ENCODE results near the gene RALGPS2.

Gene RALGPS2

DNA sequence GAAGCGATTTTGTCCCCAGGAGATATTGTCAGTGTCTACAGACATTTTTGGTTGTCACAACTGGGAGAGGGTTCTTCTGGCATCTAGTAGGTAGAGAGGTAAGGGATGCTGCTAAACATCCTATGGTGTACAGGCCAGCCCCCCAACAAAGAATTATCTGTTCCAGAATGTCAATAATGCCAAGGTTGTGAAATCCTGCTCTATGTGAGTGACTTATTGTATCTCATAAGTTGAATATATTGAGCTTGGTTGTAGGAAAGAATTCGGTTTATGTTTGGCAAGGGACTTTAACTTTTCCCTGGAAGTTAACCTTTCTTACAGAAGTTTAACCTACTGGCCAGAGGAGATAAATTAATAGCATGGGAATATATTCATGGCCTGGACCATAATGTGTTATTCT, 198.5 kb downstream of the RALGPS2 start:
- H3K27me3 Mint-ChIP-seq: no peaks in the 10 kb centered on the region
- ATAC-seq: no peak
- no peaks in the 10 kb centered on the region for H3K9me3 Mint-ChIP-seq
- H3K27ac Mint-ChIP-seq: no peak overlapping the region
- peaks cover 36% of the 10 kb centered on the region for H3K36me3 Mint-ChIP-seq
- no peak overlapping the region for H3K4me3 Mint-ChIP-seq
- peaks cover 50% of the 10 kb centered on the region for H3K4me1 Mint-ChIP-seq

DNA sequence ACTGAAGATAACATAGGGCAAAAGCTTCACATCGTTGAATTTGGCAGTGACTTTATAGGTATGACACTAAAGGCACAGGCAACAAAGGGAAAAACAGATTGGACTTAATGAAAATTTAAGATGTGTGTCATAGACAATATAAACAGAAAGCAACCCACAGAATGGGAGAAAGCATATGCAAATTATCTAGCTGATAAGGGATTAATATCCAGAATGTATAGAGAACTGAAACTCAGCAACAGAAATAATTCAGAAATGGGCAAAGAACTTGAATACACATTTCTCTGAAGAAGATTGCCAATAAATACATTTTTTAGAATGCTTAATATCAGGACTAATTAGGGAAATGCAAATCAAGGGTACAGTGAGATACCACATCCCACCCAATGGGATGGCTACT, 201.0 kb downstream of the RALGPS2 start:
- Mint-ChIP-seq H3K36me3 (peaks cover 29% of the 10 kb centered on the region), H3K27me3 (no peaks in the 10 kb centered on the region)
- peak; percentile 63 for ATAC-seq

DNA sequence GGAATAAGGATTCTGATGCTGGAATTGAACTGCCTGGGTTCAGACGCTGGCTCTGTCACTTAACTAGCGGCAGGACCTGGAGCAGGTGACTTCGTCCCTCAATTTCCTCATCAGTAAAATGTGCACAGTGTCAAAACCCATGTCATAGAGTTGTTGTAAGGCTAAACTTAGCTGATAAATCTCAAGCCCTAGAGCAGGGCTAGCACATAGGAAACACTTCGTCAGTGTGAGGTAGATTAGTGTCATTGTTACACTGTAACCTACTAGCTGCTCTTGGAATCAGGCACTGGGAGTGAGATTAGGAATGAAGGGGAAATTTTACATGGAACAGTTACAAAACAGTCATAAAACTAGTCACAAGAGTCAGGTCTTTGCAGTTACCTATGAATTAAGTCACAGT, 202.0 kb downstream of the RALGPS2 start:
- ATAC-seq: no peak
- H3K27ac Mint-ChIP-seq: peak overlapping the region; percentile 51
- H3K4me3 Mint-ChIP-seq: no peak overlapping the region
- H3K4me1 Mint-ChIP-seq: peaks cover 77% of the 10 kb centered on the region
- H3K9me3 Mint-ChIP-seq: no peaks in the 10 kb centered on the region
- H3K36me3 Mint-ChIP-seq: peaks cover 29% of the 10 kb centered on the region
- no peaks in the 10 kb centered on the region for H3K27me3 Mint-ChIP-seq

More for the DNA sequence above, 201.0 kb downstream of the RALGPS2 start:
- H3K4me3 Mint-ChIP-seq: no peak overlapping the region
- H3K4me1 Mint-ChIP-seq: peaks cover 67% of the 10 kb centered on the region
- H3K9me3 Mint-ChIP-seq: no peaks in the 10 kb centered on the region
- H3K27ac Mint-ChIP-seq: peak overlapping the region; percentile 51

DNA sequence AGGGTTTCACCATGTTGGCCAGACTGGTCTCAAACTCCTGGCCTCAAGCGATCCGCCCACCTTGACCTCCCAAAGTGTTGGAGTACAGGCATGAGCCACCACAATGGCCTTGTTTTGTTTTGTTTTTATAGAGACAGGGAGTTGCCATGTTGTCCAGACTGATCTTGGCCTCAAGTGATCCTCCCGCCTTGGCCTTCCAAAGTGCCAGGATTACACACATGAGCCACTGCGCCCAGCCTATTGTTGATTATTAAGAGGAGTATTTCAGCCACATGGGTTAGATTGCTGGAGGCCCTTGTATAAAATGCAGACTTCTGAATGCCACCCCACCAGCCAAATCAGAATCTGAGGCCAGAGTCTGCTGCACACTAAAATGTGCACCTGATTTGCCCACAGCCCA, 203.0 kb downstream of the RALGPS2 start:
- no peak for ATAC-seq
- Mint-ChIP-seq H3K36me3 (peaks cover 19% of the 10 kb centered on the region), H3K9me3 (no peaks in the 10 kb centered on the region), H3K4me3 (no peak overlapping the region), H3K27ac (peak overlapping the region; percentile 32), H3K4me1 (peaks cover 79% of the 10 kb centered on the region), H3K27me3 (no peaks in the 10 kb centered on the region)

DNA sequence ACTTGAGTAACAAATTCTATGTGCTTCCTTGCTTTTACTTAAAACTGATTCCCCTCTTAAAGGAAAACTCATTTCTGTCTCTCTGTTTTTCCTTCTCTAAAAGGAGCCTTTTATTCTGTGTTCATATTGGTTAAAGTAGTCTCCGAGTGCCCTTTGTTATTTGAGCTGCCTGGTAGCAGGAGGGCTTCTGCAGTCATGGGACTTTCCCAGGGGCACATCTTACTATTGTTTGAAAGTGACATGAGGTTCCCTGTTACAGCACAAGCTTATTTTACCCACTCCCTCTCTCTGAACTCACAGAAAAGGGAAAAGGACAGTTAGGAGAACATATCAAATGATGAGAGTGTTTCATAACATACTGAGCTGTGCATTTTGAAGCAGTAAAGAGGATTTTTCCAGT, 203.9 kb downstream of the RALGPS2 start:
- H3K27me3 Mint-ChIP-seq: no peaks in the 10 kb centered on the region
- H3K27ac Mint-ChIP-seq: peak overlapping the region; percentile 68
- H3K4me1 Mint-ChIP-seq: peaks cover 88% of the 10 kb centered on the region
- peaks cover 10% of the 10 kb centered on the region for H3K36me3 Mint-ChIP-seq
- peak; percentile 80 for ATAC-seq
- no peak overlapping the region for H3K4me3 Mint-ChIP-seq
- no peaks in the 10 kb centered on the region for H3K9me3 Mint-ChIP-seq

DNA sequence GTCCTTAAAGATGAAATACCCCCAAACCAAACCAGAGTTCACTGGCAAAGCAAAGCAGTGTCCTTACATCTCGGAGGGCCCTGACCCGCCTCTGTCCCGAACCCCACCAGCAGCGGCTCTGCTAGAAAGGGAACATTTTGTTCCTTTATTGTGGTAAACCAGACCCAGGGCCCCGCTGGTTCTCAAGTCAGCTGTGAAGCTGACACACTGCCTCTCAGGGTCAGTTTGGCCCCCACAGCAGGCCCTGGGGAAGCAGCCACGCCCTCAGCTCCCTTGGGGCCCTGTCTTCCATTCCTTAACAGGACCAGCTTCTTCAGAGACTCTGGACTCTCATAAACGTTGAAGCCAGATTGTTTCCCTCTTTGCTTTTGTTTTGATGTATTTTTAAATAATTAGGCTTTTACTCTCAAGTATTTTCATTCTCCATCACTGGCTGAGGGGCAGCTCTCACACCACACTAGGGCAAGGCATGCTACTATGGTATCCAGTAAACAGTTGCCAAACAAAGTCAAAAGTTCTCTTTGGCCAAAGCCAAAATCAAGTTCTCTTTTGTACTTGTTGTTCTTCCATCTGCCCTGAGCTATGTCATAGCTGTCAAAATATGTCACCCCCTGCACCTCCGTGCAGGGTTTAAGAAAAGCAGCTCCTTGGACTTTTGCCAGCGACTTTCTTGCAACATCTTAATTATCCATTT, 207.0 kb downstream of the RALGPS2 start:
- peak; percentile 48 for ATAC-seq
- H3K4me1 Mint-ChIP-seq: peaks cover 73% of the 10 kb centered on the region

DNA sequence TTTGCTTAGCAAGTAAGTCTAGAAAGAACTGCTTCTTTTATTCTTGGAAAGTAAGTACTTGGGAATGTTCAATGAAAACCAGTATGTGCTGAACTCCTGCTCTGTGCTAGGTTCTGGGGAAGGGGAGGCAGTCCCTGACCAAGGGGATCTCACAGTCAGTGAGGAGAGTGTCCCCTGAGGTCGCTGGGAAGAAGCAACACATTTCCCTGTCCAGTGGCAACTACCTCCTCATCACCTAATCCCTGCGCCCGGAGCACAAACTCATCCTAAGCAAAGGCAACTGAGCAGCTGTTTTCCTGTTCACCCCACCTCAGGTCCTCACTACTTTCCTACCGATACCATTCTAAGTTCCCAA, 207.5 kb downstream of the RALGPS2 start:
- Mint-ChIP-seq H3K27ac (peak overlapping the region; percentile 78), H3K36me3 (no peaks in the 10 kb centered on the region), H3K27me3 (no peaks in the 10 kb centered on the region), H3K4me1 (peaks cover 70% of the 10 kb centered on the region), H3K9me3 (no peaks in the 10 kb centered on the region), H3K4me3 (no peak overlapping the region)
- ATAC-seq: no peak

More for the DNA sequence above, 207.0 kb downstream of the RALGPS2 start:
- Mint-ChIP-seq H3K9me3 (no peaks in the 10 kb centered on the region), H3K4me3 (no peak overlapping the region), H3K27me3 (no peaks in the 10 kb centered on the region), H3K36me3 (no peaks in the 10 kb centered on the region), H3K27ac (peak overlapping the region; percentile 78)

DNA sequence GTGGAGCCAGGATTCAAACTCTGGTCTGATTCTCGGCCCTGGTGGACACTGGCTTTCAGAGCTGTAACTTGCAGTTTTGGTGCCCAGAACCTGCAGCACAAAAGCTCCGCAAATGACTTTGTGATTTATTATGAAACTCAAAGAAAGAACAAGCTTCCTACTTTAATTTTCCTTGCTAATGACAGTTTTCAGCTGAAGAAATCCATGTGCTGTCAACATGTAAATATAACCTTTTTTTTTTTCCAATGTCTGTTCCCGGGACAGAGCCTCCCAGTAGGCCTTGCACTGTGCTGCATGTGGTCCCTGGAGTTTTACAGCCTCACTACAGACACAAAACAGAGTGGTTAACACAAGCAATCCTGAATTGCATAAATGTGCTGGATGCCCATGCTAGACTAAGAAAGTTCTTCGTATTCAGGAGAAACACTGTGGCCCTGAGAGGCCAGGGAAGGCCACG, 208.1 kb downstream of the RALGPS2 start:
- Mint-ChIP-seq H3K4me1 (peaks cover 66% of the 10 kb centered on the region), H3K4me3 (no peak overlapping the region), H3K27ac (peak overlapping the region; percentile 56), H3K9me3 (no peaks in the 10 kb centered on the region), H3K27me3 (no peaks in the 10 kb centered on the region), H3K36me3 (no peaks in the 10 kb centered on the region)
- no peak for ATAC-seq

DNA sequence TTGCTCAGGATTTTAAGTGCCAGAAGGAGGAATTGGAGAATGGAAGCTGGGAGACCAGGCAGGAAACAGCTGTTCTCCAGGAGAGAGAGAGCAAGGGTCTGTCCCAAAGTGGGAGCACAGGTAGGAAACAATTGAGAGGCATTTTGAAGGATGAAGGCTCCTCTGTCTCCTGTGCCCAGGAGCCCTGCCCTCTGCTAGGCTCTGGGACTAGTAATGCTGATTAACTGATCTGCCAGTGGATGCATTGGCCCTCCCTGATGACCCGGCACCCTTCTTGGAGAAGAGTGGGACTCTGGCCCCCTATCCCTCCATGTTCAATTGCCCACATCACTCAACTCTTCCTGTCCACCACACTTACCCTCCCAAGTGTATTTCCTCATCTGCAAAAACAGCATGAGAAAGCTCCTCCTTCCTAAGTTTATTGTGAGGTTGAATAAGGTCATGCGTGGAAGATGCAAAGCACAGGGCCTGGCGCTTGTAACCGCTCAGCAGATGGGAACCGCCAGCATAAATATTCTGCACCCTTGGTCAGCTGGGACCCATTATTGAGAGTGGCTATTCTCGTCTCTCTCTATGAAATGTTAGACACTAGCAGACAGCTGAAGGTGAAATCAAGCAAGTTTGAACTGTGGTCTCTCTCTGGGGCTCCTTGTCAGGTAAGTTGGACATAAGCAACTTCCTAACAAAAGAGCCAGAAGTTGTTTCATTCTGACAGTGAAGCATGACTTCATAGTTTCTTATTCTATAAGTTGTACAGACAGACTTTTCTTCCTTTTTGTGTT, 208.9 kb downstream of the RALGPS2 start:
- Mint-ChIP-seq H3K9me3 (no peaks in the 10 kb centered on the region), H3K4me1 (peaks cover 58% of the 10 kb centered on the region), H3K27ac (peak overlapping the region; percentile 56), H3K36me3 (no peaks in the 10 kb centered on the region), H3K4me3 (no peak overlapping the region), H3K27me3 (no peaks in the 10 kb centered on the region)
- ATAC-seq: no peak

DNA sequence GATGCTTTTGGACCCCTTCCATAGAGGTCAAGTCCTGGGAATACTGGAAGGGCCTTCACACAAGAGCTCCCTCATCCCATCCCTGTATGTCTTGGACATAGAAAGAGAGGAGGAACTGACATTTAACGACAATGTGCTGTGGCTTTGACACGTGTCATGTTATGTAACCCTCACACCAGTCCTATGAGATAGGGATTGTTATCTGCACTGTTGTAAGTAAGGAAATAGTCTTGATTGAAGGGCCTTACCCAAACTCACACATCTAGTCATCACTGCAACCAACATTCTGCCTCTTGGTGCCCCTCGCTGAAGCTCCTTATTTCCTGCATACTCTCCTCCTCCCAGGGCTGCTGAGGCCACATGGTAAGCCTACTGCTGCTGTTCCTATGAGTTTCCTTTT, 209.5 kb downstream of the RALGPS2 start:
- Mint-ChIP-seq H3K4me1 (peaks cover 52% of the 10 kb centered on the region), H3K4me3 (no peak overlapping the region)
- no peak for ATAC-seq

DNA sequence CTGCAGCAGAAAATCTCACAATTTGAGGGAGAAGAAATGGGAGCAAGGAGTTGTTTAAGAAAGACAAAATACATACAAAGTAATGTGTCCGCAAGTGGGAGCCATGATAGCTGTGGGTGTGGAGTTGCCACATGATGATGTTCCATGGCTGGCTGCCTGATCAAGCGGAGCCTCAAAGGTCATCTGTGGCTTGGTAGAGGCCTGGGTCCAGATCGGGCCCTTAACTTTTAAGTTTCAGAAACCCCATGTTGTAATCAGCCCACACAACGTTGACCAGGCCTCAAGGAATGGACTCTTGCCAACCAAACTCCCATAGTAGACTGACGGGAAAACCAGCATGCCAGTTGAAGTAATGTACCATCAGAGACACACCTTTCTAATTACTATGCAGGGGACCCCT, 210.6 kb downstream of the RALGPS2 start:
- H3K27ac Mint-ChIP-seq: no peak overlapping the region
- ATAC-seq: no peak
- H3K27me3 Mint-ChIP-seq: no peaks in the 10 kb centered on the region
- H3K4me3 Mint-ChIP-seq: no peak overlapping the region
- H3K9me3 Mint-ChIP-seq: no peaks in the 10 kb centered on the region
- H3K36me3 Mint-ChIP-seq: no peaks in the 10 kb centered on the region
- H3K4me1 Mint-ChIP-seq: peaks cover 43% of the 10 kb centered on the region

More for the DNA sequence above, 209.5 kb downstream of the RALGPS2 start:
- Mint-ChIP-seq H3K9me3 (no peaks in the 10 kb centered on the region), H3K27me3 (no peaks in the 10 kb centered on the region), H3K36me3 (no peaks in the 10 kb centered on the region), H3K27ac (peak overlapping the region; percentile 56)

DNA sequence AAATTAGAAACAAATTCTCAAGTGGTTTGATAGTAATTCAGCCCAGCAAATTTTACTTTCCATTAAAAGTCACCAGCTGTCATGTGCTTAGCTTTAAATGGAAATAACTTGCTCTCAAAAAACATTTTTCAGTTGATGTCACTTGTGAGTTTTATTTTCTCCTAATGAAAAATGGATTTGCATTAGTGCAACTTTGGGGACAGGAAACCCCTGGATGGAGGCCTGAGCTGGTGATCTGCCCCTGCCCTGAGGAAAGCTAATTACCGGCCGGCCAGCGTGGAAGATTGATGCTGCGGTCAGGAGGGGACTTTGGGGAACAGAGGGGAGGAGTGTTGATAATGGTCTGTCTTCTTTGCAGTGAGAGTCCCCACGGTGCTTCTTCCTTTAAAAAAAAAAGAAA, 212.7 kb downstream of the RALGPS2 start:
- no peak for ATAC-seq
- Mint-ChIP-seq H3K9me3 (no peaks in the 10 kb centered on the region), H3K36me3 (no peaks in the 10 kb centered on the region), H3K4me3 (no peak overlapping the region), H3K27ac (no peak overlapping the region), H3K4me1 (peaks cover 23% of the 10 kb centered on the region), H3K27me3 (peaks cover 20% of the 10 kb centered on the region)

DNA sequence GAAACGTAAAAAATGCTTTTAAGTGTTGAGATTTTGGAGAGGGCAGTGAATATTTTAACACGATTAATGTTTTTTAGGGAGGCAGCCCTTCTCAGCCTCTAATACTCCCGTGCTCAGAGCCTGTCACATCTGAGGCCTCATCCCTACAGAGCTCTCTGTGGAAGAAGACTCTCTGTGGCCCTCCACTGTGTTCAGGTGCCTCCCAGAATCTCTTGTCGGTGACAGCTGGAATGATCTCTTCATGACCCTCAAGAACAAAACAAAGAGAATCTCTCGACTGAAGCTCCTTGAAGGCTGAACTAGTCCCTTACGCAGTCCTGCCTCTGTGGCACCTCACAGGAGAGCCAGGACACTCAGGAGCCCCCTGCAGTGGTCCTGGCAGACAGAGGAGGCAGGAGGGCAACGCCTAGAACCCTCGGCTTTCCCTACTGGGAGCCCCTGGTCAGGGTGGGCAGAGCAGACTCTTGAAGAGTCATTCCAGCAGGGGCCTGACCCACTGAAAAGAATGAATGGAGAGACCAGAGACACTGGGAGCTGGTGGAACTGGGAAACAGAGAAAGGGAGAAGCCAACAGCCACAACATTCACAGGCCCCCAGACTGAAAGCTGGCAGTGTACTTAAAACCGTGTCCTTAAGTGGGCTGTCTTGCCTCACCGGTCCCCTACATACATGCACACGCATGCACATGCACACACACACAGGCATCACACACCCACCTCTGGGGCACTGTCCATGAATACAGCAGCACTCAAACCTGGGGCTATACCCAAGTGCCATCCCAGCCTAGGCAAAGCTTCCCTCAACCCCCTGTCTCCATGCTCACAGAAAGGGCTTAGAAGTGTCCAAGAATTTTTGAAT, 213.3 kb downstream of the RALGPS2 start:
- Mint-ChIP-seq H3K27me3 (peaks cover 23% of the 10 kb centered on the region), H3K4me3 (no peak overlapping the region), H3K27ac (no peak overlapping the region), H3K4me1 (peaks cover 18% of the 10 kb centered on the region), H3K36me3 (no peaks in the 10 kb centered on the region), H3K9me3 (no peaks in the 10 kb centered on the region)
- ATAC-seq: no peak

DNA sequence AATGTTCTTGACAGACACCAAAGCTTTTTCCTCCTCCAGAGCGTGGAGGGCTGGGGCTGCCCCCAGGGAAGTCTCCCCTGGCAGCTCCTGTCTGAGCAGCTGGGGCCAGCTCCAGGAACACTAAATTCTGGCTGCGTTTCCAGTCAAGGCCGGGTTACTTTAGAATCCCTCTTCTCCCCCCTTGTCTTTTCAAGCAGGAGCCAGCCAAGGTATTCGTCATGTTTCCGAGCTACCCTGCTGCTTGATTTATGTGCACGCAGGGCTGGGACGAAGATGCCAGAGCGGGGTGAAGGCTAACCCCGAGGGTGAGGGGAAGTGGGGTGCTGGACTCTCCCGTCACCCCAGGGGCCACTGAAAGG, 213.9 kb downstream of the RALGPS2 start:
- H3K4me3 Mint-ChIP-seq: no peak overlapping the region
- H3K27me3 Mint-ChIP-seq: peaks cover 29% of the 10 kb centered on the region
- H3K9me3 Mint-ChIP-seq: no peaks in the 10 kb centered on the region
- ATAC-seq: no peak
- peaks cover 12% of the 10 kb centered on the region for H3K4me1 Mint-ChIP-seq
- H3K36me3 Mint-ChIP-seq: no peaks in the 10 kb centered on the region
- no peak overlapping the region for H3K27ac Mint-ChIP-seq

DNA sequence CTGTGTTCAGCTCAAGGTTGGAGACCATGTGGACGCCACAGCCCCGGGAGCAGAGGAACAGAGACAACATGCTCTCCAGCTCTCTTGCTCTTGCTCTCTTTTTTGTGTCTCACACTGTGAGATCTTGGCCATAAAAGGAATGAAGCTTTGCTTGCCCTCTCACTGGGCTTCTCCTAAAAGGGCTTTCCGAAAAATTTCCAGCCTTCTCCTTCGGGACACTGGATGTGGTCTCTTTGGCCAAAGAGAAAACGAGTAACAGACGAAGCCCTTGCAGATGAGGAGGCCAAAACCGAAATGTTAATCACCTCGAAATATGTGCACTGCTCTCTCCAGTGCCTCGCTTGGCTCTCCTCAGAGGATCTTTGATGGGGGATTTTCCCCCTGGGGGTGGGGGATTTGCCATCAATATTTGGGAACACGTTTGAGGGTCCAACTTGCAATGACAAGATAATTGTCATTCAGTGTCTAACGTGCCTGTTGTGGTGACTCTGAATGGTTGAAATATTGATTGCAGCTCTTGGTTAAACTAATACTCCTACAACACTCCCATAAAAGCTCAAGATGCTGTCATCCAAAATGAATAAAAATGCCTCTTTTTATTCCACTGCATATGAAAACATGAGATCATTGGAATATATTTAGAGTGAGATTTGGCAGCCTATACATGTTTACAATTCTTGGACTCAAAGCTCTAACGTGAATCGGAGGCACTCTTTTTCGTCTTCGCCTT, 214.5 kb downstream of the RALGPS2 start:
- no peak overlapping the region for H3K27ac Mint-ChIP-seq
- no peak overlapping the region for H3K4me3 Mint-ChIP-seq
- peaks cover 30% of the 10 kb centered on the region for H3K27me3 Mint-ChIP-seq
- no peak for ATAC-seq
- no peaks in the 10 kb centered on the region for H3K9me3 Mint-ChIP-seq
- H3K4me1 Mint-ChIP-seq: peaks cover 7% of the 10 kb centered on the region
- no peaks in the 10 kb centered on the region for H3K36me3 Mint-ChIP-seq
